ENCODE measurements around the gene ZNF687.

ZNF687 gene

DNA sequence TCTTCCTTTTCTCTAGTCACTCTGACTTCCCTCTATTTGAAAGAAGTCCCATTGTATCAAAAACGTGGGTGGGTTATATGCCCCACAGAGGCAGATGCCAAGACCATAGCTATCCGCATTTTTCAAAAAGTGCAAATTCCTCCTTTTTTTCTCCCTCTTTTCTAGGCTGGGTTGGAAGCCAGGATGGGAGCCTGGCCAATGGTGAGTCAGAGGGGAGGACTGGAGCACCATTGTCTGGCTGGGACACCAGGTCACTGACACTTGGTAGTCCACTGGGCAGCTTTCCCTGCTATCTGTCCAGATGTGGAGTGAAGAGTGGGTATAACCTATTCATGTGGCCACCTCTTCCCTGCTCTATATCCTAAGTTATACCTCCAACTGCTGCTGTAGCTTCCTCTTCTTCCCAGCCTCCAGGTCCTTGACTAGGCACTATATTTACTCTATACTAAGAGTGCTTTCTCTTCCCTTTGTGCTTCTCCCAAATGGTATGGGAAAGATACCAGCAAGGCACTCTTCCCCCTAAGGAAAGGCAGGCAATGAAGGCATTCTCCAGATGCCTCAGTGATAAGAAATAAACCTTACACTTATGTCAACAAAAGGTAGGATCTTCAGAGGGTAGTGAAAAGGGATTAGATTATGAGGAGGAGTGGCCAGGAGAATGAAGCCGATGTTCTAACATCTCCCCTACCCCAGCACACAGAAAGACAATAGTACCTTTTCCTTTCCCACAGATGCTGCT lies 32.2 kb downstream of the ZNF687 start:
- peak; percentile 95 for DNase-seq (ENCODE audit: low spot score)

DNA sequence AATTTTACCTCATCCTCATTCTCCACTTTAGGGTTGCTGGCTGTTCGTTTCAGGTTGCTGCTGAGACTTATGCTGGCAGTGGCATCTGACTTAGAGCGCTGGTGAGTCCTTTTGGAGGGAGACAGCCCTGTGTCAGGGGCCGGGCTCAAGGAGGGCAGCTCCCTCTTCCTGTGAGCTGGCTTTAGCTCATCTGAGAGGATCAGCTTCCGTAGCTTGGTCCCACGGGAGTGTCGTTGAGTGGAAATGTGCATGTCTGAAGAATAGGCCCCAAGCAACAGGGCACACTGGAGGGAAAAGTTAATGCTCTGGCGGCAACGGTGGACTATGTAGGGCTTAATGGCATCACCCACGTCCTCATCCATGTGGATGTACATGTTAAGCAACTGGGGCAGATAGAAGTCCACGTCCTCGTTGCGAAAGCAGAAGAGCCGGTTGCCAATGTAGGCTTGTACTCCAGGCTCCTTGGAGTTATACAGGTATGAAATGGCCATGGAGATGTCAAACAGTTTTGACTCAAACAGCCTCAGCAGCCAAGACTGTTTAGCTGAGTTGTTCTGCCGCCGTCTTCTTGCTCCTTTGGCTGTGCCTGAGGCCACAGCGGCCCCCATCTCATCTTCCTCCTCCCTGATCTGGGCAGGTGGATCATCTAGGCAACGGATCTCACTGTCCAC lies 33.6 kb downstream of the ZNF687 start:
- no peak for DNase-seq (ENCODE audit: low spot score)

DNA sequence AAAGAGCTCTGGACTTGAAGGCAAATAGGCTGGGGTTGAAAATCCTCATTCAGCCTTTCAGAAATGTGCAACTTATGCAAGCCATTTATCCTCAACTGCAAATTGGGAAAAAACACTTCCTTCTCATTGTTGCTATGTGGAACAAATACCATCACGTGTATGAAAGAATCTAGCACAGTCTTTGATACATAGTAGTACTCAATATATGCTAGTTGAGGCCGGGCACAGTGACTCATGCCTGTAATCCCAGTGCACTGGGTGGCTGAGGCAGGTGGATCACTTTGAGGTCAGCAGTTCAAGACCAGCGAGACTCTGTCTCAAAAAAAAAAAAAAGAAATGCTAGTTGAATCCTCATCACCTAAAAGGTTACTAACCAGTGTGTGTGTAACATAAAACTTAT lies 36.9 kb downstream of the ZNF687 start:
- no peak for DNase-seq (ENCODE audit: low spot score)

DNA sequence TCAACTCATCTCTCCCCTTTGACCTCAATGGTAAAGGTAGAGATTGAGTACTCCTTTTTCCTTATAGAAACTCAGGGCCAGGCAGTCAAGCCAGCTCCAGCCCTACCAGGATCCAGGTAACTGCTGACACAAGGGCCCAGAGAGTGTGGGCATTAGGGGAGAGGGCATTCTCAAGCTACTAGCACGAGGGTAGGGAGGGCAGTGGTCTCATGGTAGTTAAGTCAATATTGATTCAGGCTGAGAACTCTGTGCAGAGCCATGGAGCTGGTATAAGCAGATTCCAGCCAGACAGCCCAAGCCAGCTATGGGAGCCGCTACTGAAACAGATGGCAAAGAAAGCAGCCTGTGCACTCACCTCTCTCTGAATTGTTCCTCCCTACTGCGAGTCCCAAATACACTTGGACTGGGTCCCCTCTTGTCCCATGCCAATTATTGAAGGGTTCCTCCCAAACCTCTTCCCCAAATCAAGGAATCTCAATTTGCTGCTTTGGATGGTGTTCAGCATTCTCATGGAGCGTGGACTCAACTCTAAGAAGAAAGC lies 42.4 kb downstream of the ZNF687 start:
- DNase-seq (ENCODE audit: low spot score) = no peak

DNA sequence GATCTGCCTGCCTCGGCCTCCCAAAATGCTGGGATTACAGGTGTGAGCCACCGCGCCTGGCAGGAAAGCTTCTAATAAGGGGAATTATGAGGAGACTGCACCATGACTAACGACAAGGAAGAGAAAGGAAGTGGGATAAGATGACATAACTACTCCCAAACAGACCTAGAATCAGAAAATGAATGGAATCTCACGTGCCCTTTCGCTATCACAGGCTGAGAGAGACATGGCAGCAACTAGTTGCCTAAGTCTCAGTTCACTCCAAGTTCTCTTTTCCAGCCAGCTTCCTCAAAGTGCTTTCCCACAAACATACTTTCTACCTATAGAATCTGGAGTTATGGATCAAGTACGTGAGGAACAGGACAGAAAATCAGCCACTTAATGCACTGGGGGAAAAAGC lies 43.1 kb downstream of the ZNF687 start:
- no peak for DNase-seq (ENCODE audit: low spot score)

DNA sequence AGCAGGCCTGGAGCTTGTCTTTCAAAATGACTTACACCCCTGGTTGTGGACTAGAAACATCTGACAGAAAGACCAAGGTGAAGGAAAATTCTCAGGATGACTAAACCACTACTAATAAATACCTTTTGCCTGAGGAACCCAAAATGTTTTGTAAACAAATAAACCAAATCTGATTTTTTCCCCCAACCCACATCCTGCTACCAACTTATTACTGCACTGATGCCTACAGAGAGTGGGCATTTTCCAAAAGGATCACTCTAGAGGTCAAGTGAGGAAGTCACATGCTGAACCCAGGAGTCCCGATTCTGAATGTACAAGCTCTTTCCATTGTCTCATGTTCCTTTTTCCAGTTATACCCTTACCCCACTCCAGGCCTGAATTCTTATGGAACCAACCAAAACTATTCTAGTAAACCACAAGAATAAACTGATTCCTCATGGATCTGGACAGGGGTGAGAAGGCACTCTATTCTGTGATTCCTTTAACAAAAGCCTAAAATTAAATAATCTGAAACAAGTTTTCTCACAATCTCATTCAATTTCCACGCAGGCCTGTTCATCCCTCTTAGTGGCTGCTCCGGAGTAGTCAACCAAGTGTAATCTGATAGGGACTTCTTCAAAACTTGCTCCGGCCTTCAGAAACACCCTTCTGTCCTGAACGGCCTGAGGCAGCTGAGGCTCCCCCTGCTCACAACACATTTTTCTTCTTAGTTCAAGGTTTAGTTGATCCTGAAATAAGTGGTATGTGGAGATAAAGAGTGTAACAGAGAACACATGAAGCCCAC lies 43.7 kb downstream of the ZNF687 start:
- peak; percentile 31 for DNase-seq (ENCODE audit: low spot score)

DNA sequence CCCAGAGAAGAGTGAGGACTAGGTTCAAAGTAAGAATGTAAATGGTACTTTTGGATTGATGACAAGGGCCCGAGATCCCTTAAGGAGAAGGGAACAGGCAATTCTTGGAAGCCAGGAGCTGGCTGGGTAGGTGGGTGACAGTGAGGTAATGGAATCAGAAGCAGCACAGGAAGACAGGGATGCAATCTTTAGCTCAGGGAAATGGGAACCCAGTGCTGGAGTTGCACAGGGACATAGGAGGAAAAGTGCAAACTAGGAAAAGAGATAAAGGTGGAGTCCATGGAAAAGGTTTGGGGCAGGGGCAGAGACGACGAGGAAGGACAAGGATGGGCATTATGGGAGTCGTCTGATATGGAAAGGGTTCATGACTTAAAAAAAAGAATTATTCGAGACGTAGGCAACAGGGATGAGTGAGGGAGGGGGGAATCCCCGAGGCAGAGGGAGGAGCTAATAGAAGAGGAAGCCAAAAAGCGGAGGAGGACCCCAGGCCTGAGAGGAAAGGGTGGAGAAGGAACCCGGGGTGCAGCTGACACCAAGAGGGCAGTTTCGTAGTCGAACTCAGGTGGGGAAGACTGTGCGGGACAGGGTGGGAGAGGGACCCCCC lies 44.6 kb downstream of the ZNF687 start:
- peak; percentile 53 for DNase-seq (ENCODE audit: low spot score)

DNA sequence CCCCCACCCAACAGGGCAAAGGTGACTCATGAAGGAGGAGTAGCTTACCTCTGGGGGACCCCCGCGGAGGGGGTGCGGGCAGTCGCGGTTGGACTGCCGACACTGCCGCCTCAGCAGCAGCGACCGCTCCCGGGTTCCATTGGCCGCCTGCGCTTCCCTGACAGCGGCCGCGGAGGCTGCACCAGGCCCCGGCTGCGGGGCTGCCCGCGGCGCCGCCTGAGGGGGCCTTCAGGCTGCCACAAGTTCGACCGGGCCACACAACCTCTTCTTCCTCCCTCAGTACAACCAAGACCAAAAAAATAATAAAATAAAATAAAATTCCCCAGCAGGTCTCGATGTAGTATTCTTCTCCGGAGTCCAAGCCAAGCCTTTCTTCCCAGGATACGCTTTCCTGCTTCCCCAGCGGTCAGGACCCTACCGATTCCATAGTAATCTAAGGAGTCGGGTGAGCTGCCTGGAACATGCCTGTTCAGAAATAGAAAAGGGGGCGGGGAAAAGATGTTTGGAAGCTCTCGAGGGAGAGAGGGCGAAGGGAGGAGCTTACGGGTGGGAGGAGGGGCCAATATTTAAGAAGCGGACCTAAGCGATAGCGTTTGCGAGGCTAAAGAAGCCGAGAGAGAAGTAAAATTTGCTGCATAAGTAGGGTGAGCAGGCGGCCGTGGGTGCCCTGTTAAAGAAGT lies 45.3 kb downstream of the ZNF687 start, which contains the start of gene PI4KB:
Gene PI4KB, minus strand, starts transcription at position 194 of the 680 bp plus-strand sequence. CDS start 10,935 bp downstream, outside the sequence.
- peak; percentile 98 for DNase-seq (ENCODE audit: low spot score)

DNA sequence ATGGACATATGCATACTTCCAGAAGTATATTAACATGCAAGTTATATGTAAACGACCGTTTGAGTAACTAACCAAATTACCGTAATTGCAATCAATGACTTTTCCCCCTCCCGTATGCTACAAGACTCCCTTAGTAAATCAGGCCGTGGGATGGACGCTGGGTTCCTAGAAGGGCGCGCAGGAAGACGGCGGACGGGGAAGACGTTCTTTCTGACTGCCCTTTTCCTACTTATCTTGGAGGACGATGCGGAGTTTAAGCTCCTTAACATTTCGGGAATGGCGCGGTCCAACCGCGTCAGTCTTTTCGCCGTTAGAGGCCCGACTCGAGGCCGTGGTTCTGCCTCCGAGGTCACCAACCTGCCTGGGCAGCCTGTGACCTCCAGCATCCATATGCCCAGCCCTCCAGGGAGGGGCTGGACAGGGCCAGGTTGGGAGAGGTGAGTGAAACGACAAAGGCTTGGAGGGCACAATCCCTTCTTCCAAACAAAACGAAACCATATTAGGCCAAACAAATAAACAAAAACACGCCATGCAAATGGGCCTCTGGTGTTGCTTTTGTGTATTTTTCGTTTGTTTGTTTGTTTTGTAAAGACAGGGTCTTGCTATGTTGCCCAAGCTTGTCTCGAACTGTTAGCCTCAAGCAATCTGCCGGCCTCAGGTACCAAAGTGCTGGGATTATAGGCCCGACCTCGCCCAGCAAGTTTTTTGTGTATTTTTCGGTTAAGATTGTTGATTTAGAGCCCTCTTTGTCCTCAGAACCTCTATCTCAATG lies 46.0 kb downstream of the ZNF687 start:
- DNase-seq (ENCODE audit: low spot score) = peak; percentile 17

DNA sequence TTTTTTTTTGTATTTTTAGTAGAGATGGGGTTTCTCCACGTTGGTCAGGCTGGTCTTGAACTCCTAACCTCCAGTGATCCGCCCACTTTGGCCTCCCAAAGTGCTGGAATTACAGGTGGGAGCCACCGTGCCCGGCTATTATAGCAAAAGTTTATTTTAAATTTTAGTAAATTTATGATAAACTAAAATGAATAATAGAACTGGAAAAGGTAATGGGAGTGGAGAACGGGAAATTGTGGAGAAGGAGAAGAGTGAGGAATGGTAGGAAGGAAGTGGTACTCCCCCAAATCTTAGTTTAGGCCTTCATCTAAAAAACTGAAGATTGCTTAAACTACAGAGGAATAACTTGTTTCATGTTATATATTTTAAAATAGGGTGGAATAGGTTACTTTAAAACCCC lies 52.7 kb downstream of the ZNF687 start:
- no peak for DNase-seq (ENCODE audit: low spot score)

DNA sequence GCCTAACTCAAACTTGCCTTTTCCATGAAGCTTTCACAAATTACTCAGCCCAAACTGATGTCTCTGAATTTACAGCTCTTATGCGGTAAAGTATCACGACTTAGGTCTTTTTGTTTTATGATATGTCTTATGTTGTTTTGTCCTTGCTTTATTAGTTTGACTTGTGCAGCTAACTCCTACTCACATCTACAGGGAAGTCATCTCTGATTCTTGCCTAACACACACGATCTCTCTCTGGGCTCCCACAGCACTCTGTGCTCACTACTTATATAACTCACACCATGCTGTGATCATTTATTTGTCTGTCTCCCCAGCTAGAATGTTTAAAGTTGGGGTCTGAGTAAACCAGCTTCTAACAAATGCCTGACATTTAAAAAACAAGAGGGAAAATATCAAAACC lies 54.5 kb downstream of the ZNF687 start:
- no peak for DNase-seq (ENCODE audit: low spot score)

DNA sequence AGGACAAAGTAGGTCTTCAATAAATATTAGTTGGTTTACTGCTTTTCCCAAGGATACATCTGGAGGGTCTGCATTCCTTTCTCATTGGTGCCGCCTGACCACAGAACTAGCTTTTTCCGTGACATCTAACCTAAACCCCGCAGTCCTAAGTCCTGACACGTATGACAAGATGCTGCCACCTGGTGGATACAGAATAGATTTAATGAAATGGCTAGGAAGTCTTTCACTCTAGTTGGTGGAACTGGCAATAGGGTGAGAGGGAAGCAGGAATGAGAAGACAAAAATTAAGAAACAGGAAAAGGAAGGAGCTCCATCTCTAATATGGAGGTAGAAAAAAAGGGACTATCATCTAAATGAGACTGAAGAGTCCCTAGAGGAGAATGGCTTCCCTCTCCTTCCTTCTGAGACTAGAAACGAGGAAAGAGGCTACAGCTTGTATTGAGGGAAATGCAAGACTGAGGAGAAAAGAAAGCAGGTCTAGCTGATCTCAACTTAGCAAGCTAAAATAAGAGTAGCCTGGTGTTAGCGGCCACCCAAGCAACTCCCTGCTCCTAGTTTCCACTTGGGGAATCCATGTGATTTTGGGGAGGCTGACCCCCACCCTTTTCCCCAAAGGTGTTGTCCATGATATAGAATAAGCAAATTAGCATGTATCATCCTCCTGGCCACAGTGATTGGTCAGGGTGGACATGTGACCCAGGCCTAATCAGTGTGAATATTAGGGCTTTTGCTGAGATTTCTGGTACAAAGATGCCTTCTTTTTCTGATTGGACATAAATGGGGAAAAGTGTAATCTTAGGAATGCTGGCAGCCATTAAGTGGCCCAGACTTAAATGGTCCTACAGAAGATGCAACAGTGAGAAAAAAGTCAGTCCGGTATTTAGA lies 59.0 kb downstream of the ZNF687 start:
- peak; percentile 77 for DNase-seq (ENCODE audit: low spot score)

Data from AG08395 (cell line).